Mesenchymal stem cell (in vitro differentiated cells and primary cell): ENCODE data around the gene RNASE2.
"Not testable (repeated sequence)": the region's sequence is repeated elsewhere in the genome, so short reads cannot be mapped to it uniquely, and the experiment has no call there.

Source experiments
- DNase-seq: peaks from one replicate; pipeline ENCODE4 v3.0.0-alpha.2; 2013
- H2AFZ ChIP-seq: one replicate; pipeline ENCODE4 v1.6.1; 2013; ENCODE audit warnings: low read depth, mild to moderate bottlenecking, control low read depth, inconsistent platforms, low read length, moderate library complexity
- H2AK5ac ChIP-seq: 2 replicates; pipeline ENCODE4 v1.6.1; 2013; ENCODE audit warnings: low read length, moderate library complexity, mild to moderate bottlenecking, inconsistent platforms; ENCODE audit not compliant: severe bottlenecking
- H2BK120ac ChIP-seq: one replicate; pipeline ENCODE4 v1.6.1; 2013; ENCODE audit warnings: low read depth, mild to moderate bottlenecking, inconsistent platforms, low read length, moderate library complexity
- H2BK12ac ChIP-seq, 2 experiments: one replicate each; pipeline ENCODE4 v1.6.1; 2013; ENCODE audit warnings: inconsistent platforms in 2 of 2, low read length in 2 of 2, mild to moderate bottlenecking in 2 of 2, moderate library complexity in 2 of 2, control low read depth in 1 of 2
- H2BK15ac ChIP-seq: one replicate; pipeline ENCODE4 v1.6.1; 2013; ENCODE audit warnings: mild to moderate bottlenecking, low read depth, inconsistent platforms; ENCODE audit not compliant: poor library complexity, severe bottlenecking
- H2BK5ac ChIP-seq: 2 replicates; pipeline ENCODE4 v1.6.1; 2013; ENCODE audit warnings: low read depth, mild to moderate bottlenecking, low read length, control low read depth, inconsistent platforms; ENCODE audit not compliant: poor library complexity, severe bottlenecking
- H3K14ac ChIP-seq, 2 experiments: one replicate each; pipeline ENCODE4 v1.6.1; 2013; ENCODE audit warnings: inconsistent platforms in 2 of 2, low read length in 2 of 2, control low read depth in 1 of 2, mild to moderate bottlenecking in 1 of 2, moderate library complexity in 1 of 2
- H3K18ac ChIP-seq, 2 experiments: one replicate each; pipeline ENCODE4 v1.6.1; 2013; ENCODE audit warnings: inconsistent platforms in 2 of 2, low read length in 2 of 2, control low read depth in 1 of 2, low read depth in 1 of 2, mild to moderate bottlenecking in 1 of 2
- H3K23ac ChIP-seq, 2 experiments: one replicate each; pipeline ENCODE4 v1.6.1; 2013; ENCODE audit warnings: inconsistent platforms in 2 of 2, low read length in 2 of 2, mild to moderate bottlenecking in 2 of 2, moderate library complexity in 2 of 2, control low read depth in 1 of 2
- H3K27ac ChIP-seq: 2 replicates; pipeline ENCODE4 v1.5.1; 2013; ENCODE audit warnings: mild to moderate bottlenecking, moderate library complexity, low read length, control low read depth, inconsistent platforms; ENCODE audit not compliant: poor library complexity, severe bottlenecking
- H3K27me3 ChIP-seq, 2 experiments: 2 replicates each; pipeline versions ENCODE4 v1.6.1 to v1.7.0; 2013; ENCODE audit warnings: low read length in 2 of 2, mild to moderate bottlenecking in 2 of 2, moderate library complexity in 2 of 2, control low read depth in 1 of 2, inconsistent platforms in 1 of 2; ENCODE audit not compliant: control insufficient read depth in 1 of 2, insufficient read depth in 1 of 2
- H3K36me3 ChIP-seq, 2 experiments: 2 replicates each; pipeline versions ENCODE4 v1.6.1 to v1.7.0; 2013; ENCODE audit warnings: low read length in 2 of 2, control low read depth in 1 of 2, inconsistent platforms in 1 of 2, low read depth in 1 of 2, mild to moderate bottlenecking in 1 of 2; ENCODE audit not compliant: insufficient read depth in 2 of 2, control insufficient read depth in 1 of 2
- H3K4ac ChIP-seq, 2 experiments: one replicate each; pipeline ENCODE4 v1.6.1; 2013; ENCODE audit warnings: inconsistent platforms in 2 of 2, low read length in 2 of 2, mild to moderate bottlenecking in 2 of 2, moderate library complexity in 2 of 2, control low read depth in 1 of 2, low read depth in 1 of 2
- H3K4me1 ChIP-seq: 2 replicates; pipeline ENCODE4 v1.6.1; 2013; ENCODE audit warnings: low read depth, low read length, control low read depth; ENCODE audit not compliant: control insufficient read depth, insufficient read depth
- H3K4me2 ChIP-seq: 2 replicates; pipeline ENCODE4 v1.6.1; 2013; ENCODE audit warnings: low read length, mild to moderate bottlenecking, inconsistent platforms; ENCODE audit not compliant: poor library complexity, severe bottlenecking
- H3K4me3 ChIP-seq, 2 experiments: 2 replicates each; pipeline versions ENCODE4 v1.5.1 to v1.7.0; 2013; ENCODE audit warnings: low read length in 2 of 2, mild to moderate bottlenecking in 2 of 2, control low read depth in 1 of 2, low read depth in 1 of 2; ENCODE audit not compliant: insufficient read depth in 1 of 2
- H3K79me1 ChIP-seq: replicated peaks from 2 replicates; pipeline ENCODE4 v1.6.1; 2013; ENCODE audit warnings: mild to moderate bottlenecking, control low read depth, low read length, inconsistent platforms; ENCODE audit not compliant: poor library complexity, severe bottlenecking
- H3K9ac ChIP-seq: 2 replicates; pipeline ENCODE4 v1.7.0; 2013; ENCODE audit warnings: mild to moderate bottlenecking, low read length, moderate library complexity
- H3K9me3 ChIP-seq: 2 replicates; pipeline ENCODE4 v1.7.0; 2013; ENCODE audit warnings: mild to moderate bottlenecking, low read length; ENCODE audit not compliant: control insufficient read depth
- H4K8ac ChIP-seq: one replicate; pipeline ENCODE4 v1.6.1; 2013; ENCODE audit warnings: inconsistent platforms, mild to moderate bottlenecking, low read length, moderate library complexity
- H4K91ac ChIP-seq: one replicate; pipeline ENCODE4 v1.6.1; 2013; ENCODE audit warnings: mild to moderate bottlenecking, low read length, inconsistent platforms
- WGBS: methylation state at CpG from one replicate; pipeline ENCODE4 v1.1.7; 2013; ENCODE audit warnings: mixed read lengths; 5-methylcytosine and 5-hydroxymethylcytosine counted together

RNASE2 gene

GRCh38 chr14:20980906-20981305 is 25.6 kb downstream of the RNASE2 start:
- no peak overlapping the region for H4K91ac ChIP-seq
- H3K27ac ChIP-seq: no peak overlapping the region
- H2BK12ac ChIP-seq: no peak overlapping the region
- no peak overlapping the region for H2BK5ac ChIP-seq
- no peak overlapping the region for H3K18ac ChIP-seq
- no peak overlapping the region for H2AFZ ChIP-seq
- no peak overlapping the region for H3K4me2 ChIP-seq
- no peak overlapping the region for H3K9ac ChIP-seq
- peaks cover 0 to 2% of the 10 kb centered on the region in 2 experiments for H3K27me3 ChIP-seq
- no peak overlapping the region for H2BK120ac ChIP-seq
- H3K14ac ChIP-seq: no peak overlapping the region
- no peaks in the 10 kb centered on the region for H3K9me3 ChIP-seq
- DNase-seq: no peak
- WGBS: 97% methylated on average over 1 of the region's 1 CpG
- H3K4ac ChIP-seq: no peak overlapping the region
- H3K4me3 ChIP-seq: no peak overlapping the region
- no peak overlapping the region for H4K8ac ChIP-seq
- H3K4me1 ChIP-seq: peaks cover 1% of the 10 kb centered on the region
- H3K36me3 ChIP-seq: no peaks in the 10 kb centered on the region
- H3K23ac ChIP-seq: no peak overlapping the region
- H3K79me1 ChIP-seq: no peaks in the 10 kb centered on the region
- no peak overlapping the region for H2AK5ac ChIP-seq
- no peak overlapping the region for H2BK15ac ChIP-seq

- H3K4me3 ChIP-seq: no peak overlapping the region
- no peaks in the 10 kb centered on the region for H3K36me3 ChIP-seq
- H2BK12ac ChIP-seq: no peak overlapping the region
- no peak overlapping the region for H4K8ac ChIP-seq
- no peak overlapping the region for H3K27ac ChIP-seq
- no peak overlapping the region for H2AK5ac ChIP-seq
- DNase-seq: no peak
- no peak overlapping the region for H3K4me2 ChIP-seq
- H3K23ac ChIP-seq: no peak overlapping the region
- H2BK120ac ChIP-seq: no peak overlapping the region
- peaks cover 5% of the 10 kb centered on the region for H3K4me1 ChIP-seq
- peaks cover 0 to 2% of the 10 kb centered on the region in 2 experiments for H3K27me3 ChIP-seq
- no peak overlapping the region for H3K18ac ChIP-seq
- WGBS: 75% methylated on average over 1 of the region's 2 CpGs
- H4K91ac ChIP-seq: no peak overlapping the region
- no peaks in the 10 kb centered on the region for H3K79me1 ChIP-seq
- no peak overlapping the region for H2BK15ac ChIP-seq
- H3K9ac ChIP-seq: no peak overlapping the region
- no peak overlapping the region for H2BK5ac ChIP-seq
- H3K9me3 ChIP-seq: no peaks in the 10 kb centered on the region
- H3K4ac ChIP-seq: no peak overlapping the region
- no peak overlapping the region for H2AFZ ChIP-seq
- H3K14ac ChIP-seq: no peak overlapping the region
Observed at GRCh38 chr14:20982646-20983369, 27.5 kb downstream of the RNASE2 start.

- peaks cover 12% of the 10 kb centered on the region for H3K4me1 ChIP-seq
- not testable (repeated sequence) for H3K79me1 ChIP-seq, H3K23ac ChIP-seq, H2AFZ ChIP-seq, H3K27ac ChIP-seq, H4K8ac ChIP-seq, H2BK12ac ChIP-seq, H3K9ac ChIP-seq, H4K91ac ChIP-seq, H2AK5ac ChIP-seq, H2BK15ac ChIP-seq, H2BK120ac ChIP-seq, H3K36me3 ChIP-seq, H3K27me3 ChIP-seq, H3K4me3 ChIP-seq, H3K18ac ChIP-seq, H3K9me3 ChIP-seq, H3K4ac ChIP-seq, H2BK5ac ChIP-seq, H3K14ac ChIP-seq, DNase-seq, H3K4me2 ChIP-seq
- 93% methylated on average over 4 of the region's 4 CpGs for WGBS
Observed at GRCh38 chr14:20985650-20986049, 30.4 kb downstream of the RNASE2 start.

GRCh38 chr14:20986811-20987210 is 31.5 kb downstream of the RNASE2 start:
- peak overlapping the region; percentile 45 for H3K27ac ChIP-seq
- peaks cover 0 to 4% of the 10 kb centered on the region in 2 experiments for H3K36me3 ChIP-seq
- 14% methylated on average over 2 of the region's 2 CpGs for WGBS

More at GRCh38 chr14:20986811-20987210, 31.5 kb downstream of the RNASE2 start:
- Histone ChIP-seq H4K8ac (no peak overlapping the region), H2BK120ac (no peak overlapping the region), H2AK5ac (no peak overlapping the region), H3K79me1 (peaks cover 6% of the 10 kb centered on the region), H4K91ac (no peak overlapping the region), H2BK15ac (no peak overlapping the region), H3K27me3 (peaks cover 0 to 2% of the 10 kb centered on the region in 2 experiments), H3K18ac (no peak overlapping the region), H3K4me1 (peaks cover 14% of the 10 kb centered on the region), H3K4me2 (no peak overlapping the region), H2BK12ac (no peak overlapping the region), H3K14ac (no peak overlapping the region), H3K9ac (peak overlapping the region; percentile 19), H3K23ac (no peak overlapping the region), H3K4ac (no peak overlapping the region), H2BK5ac (no peak overlapping the region), H3K4me3 (peak overlapping the region in 1 of 2 experiments; percentile 31), H2AFZ (no peak overlapping the region), H3K9me3 (no peaks in the 10 kb centered on the region)
- peak; percentile 91 for DNase-seq
